GM19193 (cell line): ENCODE measurements around the gene NDUFAF5.

Experiments
- POLR2A ChIP-seq: IDR thresholded peaks from 4 replicates; pipeline ENCODE4 v1.6.1; 2011; ENCODE audit not compliant: insufficient read depth, insufficient read length; ENCODE audit errors: extremely low read depth

NDUFAF5 gene

GRCh38 chr20:13838664-13839063 lies 53.8 kb downstream of the NDUFAF5 start:
- no peak for TF ChIP-seq POLR2A

- TF ChIP-seq POLR2A: no peak
Measured at GRCh38 chr20:13839421-13840092, 54.7 kb downstream of the NDUFAF5 start.

GRCh38 chr20:13840093-13840465 lies 55.3 kb downstream of the NDUFAF5 start:
- no peak for TF ChIP-seq POLR2A

GRCh38 chr20:13841206-13841605 lies 56.4 kb downstream of the NDUFAF5 start:
- TF ChIP-seq POLR2A: no peak

GRCh38 chr20:13844296-13844695 lies 59.5 kb downstream of the NDUFAF5 start:
- no peak for TF ChIP-seq POLR2A

GRCh38 chr20:13851279-13851678 lies 66.5 kb downstream of the NDUFAF5 start:
- TF ChIP-seq POLR2A: no peak

- no peak for TF ChIP-seq POLR2A
Measured at GRCh38 chr20:13852306-13852705, 67.5 kb downstream of the NDUFAF5 start.

GRCh38 chr20:13855613-13856012 lies 70.8 kb downstream of the NDUFAF5 start:
- TF ChIP-seq POLR2A: no peak

- TF ChIP-seq POLR2A: no peak
Measured at GRCh38 chr20:13856354-13856753, 71.5 kb downstream of the NDUFAF5 start.

GRCh38 chr20:13857304-13857703 lies 72.5 kb downstream of the NDUFAF5 start:
- TF ChIP-seq POLR2A: no peak

- no peak for TF ChIP-seq POLR2A
Measured at GRCh38 chr20:13857961-13858360, 73.1 kb downstream of the NDUFAF5 start.

GRCh38 chr20:13858439-13858838 lies 73.6 kb downstream of the NDUFAF5 start:
- no peak for TF ChIP-seq POLR2A

GRCh38 chr20:13858871-13859270 lies 74.0 kb downstream of the NDUFAF5 start:
- TF ChIP-seq POLR2A: no peak

- TF ChIP-seq POLR2A: no peak
Measured at GRCh38 chr20:13862245-13862644, 77.4 kb downstream of the NDUFAF5 start.

- no peak for TF ChIP-seq POLR2A
Measured at GRCh38 chr20:13863244-13863643, 78.4 kb downstream of the NDUFAF5 start.

GRCh38 chr20:13865156-13865555 lies 80.3 kb downstream of the NDUFAF5 start:
- TF ChIP-seq POLR2A: no peak

GRCh38 chr20:13865791-13866351 lies 81.0 kb downstream of the NDUFAF5 start:
- TF ChIP-seq POLR2A: no peak
